ENCODE measurements around the gene EEIG2.
"Not testable (repeated sequence)": the region's sequence is repeated elsewhere in the genome, so short reads cannot be mapped to it uniquely, and the experiment has no call there.

The EEIG2 gene

GRCh38 chr1:108541861-108542260, 18.0 kb upstream of the EEIG2 start:
- TF ChIP-seq PAX5 (IDR thresholded peaks at IDR 0.05; ENCODE audit: insufficient read depth, low read length, severe bottlenecking) = no peak
- no peak for TF ChIP-seq POU2F2 (IDR thresholded peaks at IDR 0.05; ENCODE audit: low read depth, low read length)
- TF ChIP-seq POLR2AphosphoS5 (IDR thresholded peaks at IDR 0.05; ENCODE audit: low read depth, low read length) = no peak
- TF ChIP-seq TAF1 (IDR thresholded peaks at IDR 0.05; ENCODE audit: low read depth, low read length) = no peak
- no peak for TF ChIP-seq SPI1 (IDR thresholded peaks at IDR 0.05; ENCODE audit: low read depth, low read length)
- no peak for TF ChIP-seq POLR2A (IDR thresholded peaks at IDR 0.05; ENCODE audit: low read depth, low read length)
- FAIRE-seq (no peak), DNase-seq (ENCODE audit: insufficient read length, low spot score) (no peak)

- DNase-seq (ENCODE audit: insufficient read length, low spot score); FAIRE-seq: not testable (repeated sequence)
Measured at GRCh38 chr1:108547493-108547892, 12.4 kb upstream of the EEIG2 start.

GRCh38 chr1:108551137-108551862, 8.6 kb upstream of the EEIG2 start:
- peak; percentile 28 for FAIRE-seq
- TF ChIP-seq TAF1 (IDR thresholded peaks at IDR 0.05; ENCODE audit: low read depth, low read length) (no peak), SPI1 (IDR thresholded peaks at IDR 0.05; ENCODE audit: low read depth, low read length) (peak; percentile 97)
- DNase-seq (ENCODE audit: insufficient read length, low spot score) = no peak

- DNase-seq (ENCODE audit: insufficient read length, low spot score) = no peak
- TF ChIP-seq POU2F2 (IDR thresholded peaks at IDR 0.05; ENCODE audit: low read depth, low read length) = no peak
- no peak for TF ChIP-seq SPI1 (IDR thresholded peaks at IDR 0.05; ENCODE audit: low read depth, low read length)
- TF ChIP-seq POLR2A (IDR thresholded peaks at IDR 0.05; ENCODE audit: low read depth, low read length) = no peak
- no peak for TF ChIP-seq TAF1 (IDR thresholded peaks at IDR 0.05; ENCODE audit: low read depth, low read length)
- TF ChIP-seq POLR2AphosphoS5 (IDR thresholded peaks at IDR 0.05; ENCODE audit: low read depth, low read length) = no peak
- no peak for TF ChIP-seq PAX5 (IDR thresholded peaks at IDR 0.05; ENCODE audit: insufficient read depth, low read length, severe bottlenecking)
- FAIRE-seq = no peak
Measured at GRCh38 chr1:108553905-108554304, 6.0 kb upstream of the EEIG2 start.

- TF ChIP-seq TAF1 (IDR thresholded peaks at IDR 0.05; ENCODE audit: low read depth, low read length) (no peak), SPI1 (IDR thresholded peaks at IDR 0.05; ENCODE audit: low read depth, low read length) (no peak)
- DNase-seq (ENCODE audit: insufficient read length, low spot score) (no peak), FAIRE-seq (no peak)
Measured at GRCh38 chr1:108554682-108555427, 5.0 kb upstream of the EEIG2 start.

- TF ChIP-seq TAF1 (IDR thresholded peaks at IDR 0.05; ENCODE audit: low read depth, low read length) (no peak), SPI1 (IDR thresholded peaks at IDR 0.05; ENCODE audit: low read depth, low read length) (no peak), POLR2AphosphoS5 (IDR thresholded peaks at IDR 0.05; ENCODE audit: low read depth, low read length) (no peak), POLR2A (IDR thresholded peaks at IDR 0.05; ENCODE audit: low read depth, low read length) (no peak), PAX5 (IDR thresholded peaks at IDR 0.05; ENCODE audit: insufficient read depth, low read length, severe bottlenecking) (no peak), POU2F2 (IDR thresholded peaks at IDR 0.05; ENCODE audit: low read depth, low read length) (no peak)
- FAIRE-seq (peak; percentile 20), DNase-seq (ENCODE audit: insufficient read length, low spot score) (no peak)
Measured at GRCh38 chr1:108556066-108556465, 3.8 kb upstream of the EEIG2 start.

GRCh38 chr1:108556499-108556898, 3.4 kb upstream of the EEIG2 start:
- FAIRE-seq = no peak
- DNase-seq (ENCODE audit: insufficient read length, low spot score) = no peak
- TF ChIP-seq POLR2AphosphoS5 (IDR thresholded peaks at IDR 0.05; ENCODE audit: low read depth, low read length) = no peak
- no peak for TF ChIP-seq PAX5 (IDR thresholded peaks at IDR 0.05; ENCODE audit: insufficient read depth, low read length, severe bottlenecking)

- TF ChIP-seq POU2F2 (IDR thresholded peaks at IDR 0.05; ENCODE audit: low read depth, low read length) = no peak
- TF ChIP-seq POLR2AphosphoS5 (IDR thresholded peaks at IDR 0.05; ENCODE audit: low read depth, low read length) = no peak
- no peak for TF ChIP-seq POLR2A (IDR thresholded peaks at IDR 0.05; ENCODE audit: low read depth, low read length)
- peak; percentile 88 for TF ChIP-seq SPI1 (IDR thresholded peaks at IDR 0.05; ENCODE audit: low read depth, low read length)
- DNase-seq (ENCODE audit: insufficient read length, low spot score) = no peak
- FAIRE-seq = peak; percentile 83
Measured at GRCh38 chr1:108557296-108557695, 2.6 kb upstream of the EEIG2 start.

GRCh38 chr1:108560189-108560873, 431 bp downstream of the EEIG2 start:
- FAIRE-seq (peak; percentile 33), DNase-seq (ENCODE audit: insufficient read length, low spot score) (no peak)
- TF ChIP-seq TAF1 (IDR thresholded peaks at IDR 0.05; ENCODE audit: low read depth, low read length) (no peak), POU2F2 (IDR thresholded peaks at IDR 0.05; ENCODE audit: low read depth, low read length) (no peak), POLR2AphosphoS5 (IDR thresholded peaks at IDR 0.05; ENCODE audit: low read depth, low read length) (no peak), POLR2A (IDR thresholded peaks at IDR 0.05; ENCODE audit: low read depth, low read length) (no peak), SPI1 (IDR thresholded peaks at IDR 0.05; ENCODE audit: low read depth, low read length) (no peak), PAX5 (IDR thresholded peaks at IDR 0.05; ENCODE audit: insufficient read depth, low read length, severe bottlenecking) (no peak)

GRCh38 chr1:108560874-108561459, 1.1 kb downstream of the EEIG2 start:
- 0 out of 2 replicates have a peak, but pooled peaks have one; percentile 40 for TF ChIP-seq POLR2AphosphoS5 (IDR thresholded peaks at IDR 0.05; ENCODE audit: low read depth, low read length)
- peak; percentile 50; the same call in 1 of the 2 replicates for TF ChIP-seq POLR2A (IDR thresholded peaks at IDR 0.05; ENCODE audit: low read depth, low read length)
- TF ChIP-seq TAF1 (IDR thresholded peaks at IDR 0.05; ENCODE audit: low read depth, low read length) = no peak
- peak; percentile 88 for FAIRE-seq
- DNase-seq (ENCODE audit: insufficient read length, low spot score) = no peak

Measured in GM12891 (cell line).